T47D (cell line): ENCODE measurements around the gene TACR2.

Experiments
- DNase-seq, 2 experiments: peaks; one replicate each; pipeline versions ENCODE4 v3.0.0 to v3.0.0-alpha.2; 2011 to 2012; ENCODE audit warnings: low read depth in 1 of 2, low spot score in 1 of 2
- JUND ChIP-seq: IDR thresholded peaks from 2 replicates; pipeline ENCODE4 v1.6.1; 2012; ENCODE audit warnings: low read depth
- in situ Hi-C: cut with HindIII; loops from 2 replicates; pipeline ENCODE4 v1.10.0; 2016; ENCODE audit warnings: low sequenced_read_pairs, low pct_unique_long_range_greater_than_20kb

The TACR2 gene

DNA sequence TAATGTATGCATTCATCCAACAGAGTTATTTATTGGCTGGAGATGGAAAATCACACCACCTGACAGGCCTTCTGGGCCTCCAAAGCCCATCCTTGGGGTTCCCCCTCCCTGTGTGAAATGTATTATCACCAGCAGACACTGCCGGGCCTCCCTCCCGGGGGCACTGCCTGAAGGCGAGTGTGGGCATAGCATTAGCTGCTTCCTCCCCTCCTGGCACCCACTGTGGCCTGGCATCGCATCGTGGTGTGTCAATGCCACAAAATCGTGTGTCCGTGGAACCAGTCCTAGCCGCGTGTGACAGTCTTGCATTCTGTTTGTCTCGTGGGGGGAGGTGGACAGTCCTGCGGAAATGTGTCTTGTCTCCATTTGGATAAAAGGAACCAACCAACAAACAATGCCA is 15.3 kb downstream of the TACR2 start:
- DNase-seq: no peak
- in situ Hi-C loops: no loop called here
- no peak for TF ChIP-seq JUND

DNA sequence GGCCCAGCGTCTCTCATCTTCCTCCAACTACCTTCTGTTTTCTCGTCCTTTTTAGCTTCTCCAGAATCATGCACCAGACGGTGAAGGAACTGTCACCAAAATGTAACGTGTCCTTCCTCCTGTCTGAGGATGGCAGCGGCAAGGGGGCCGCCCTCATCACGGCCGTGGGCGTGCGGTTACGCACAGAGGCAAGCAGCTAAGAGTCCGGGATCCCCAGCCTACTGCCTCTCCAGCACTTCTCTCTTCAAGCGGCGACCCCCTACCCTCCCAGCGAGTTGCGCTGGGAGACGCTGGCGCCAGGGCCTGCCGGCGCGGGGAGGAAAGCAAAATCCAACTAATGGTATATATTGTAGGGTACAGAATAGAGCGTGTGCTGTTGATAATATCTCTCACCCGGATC is 15.8 kb downstream of the TACR2 start:
- no peak for TF ChIP-seq JUND
- in situ Hi-C loops: no loop called here
- DNase-seq: no peak

DNA sequence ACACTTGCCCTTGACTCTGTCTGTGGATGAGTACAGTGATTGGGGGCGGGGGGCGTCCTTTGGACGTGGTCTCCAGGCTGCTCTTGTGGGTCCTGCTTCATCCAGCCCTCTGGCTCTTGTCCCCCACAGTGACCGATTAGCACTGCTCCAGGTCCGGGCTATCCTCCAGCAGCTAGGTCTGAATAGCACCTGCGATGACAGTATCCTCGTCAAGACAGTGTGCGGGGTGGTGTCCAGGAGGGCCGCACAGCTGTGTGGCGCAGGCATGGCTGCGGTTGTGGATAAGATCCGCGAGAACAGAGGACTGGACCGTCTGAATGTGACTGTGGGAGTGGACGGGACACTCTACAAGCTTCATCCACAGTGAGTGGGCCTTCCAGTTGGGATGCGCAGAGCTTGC is 18.3 kb downstream of the TACR2 start:
- no peak for TF ChIP-seq JUND
- DNase-seq: no peak
- in situ Hi-C loops: no loop called here

DNA sequence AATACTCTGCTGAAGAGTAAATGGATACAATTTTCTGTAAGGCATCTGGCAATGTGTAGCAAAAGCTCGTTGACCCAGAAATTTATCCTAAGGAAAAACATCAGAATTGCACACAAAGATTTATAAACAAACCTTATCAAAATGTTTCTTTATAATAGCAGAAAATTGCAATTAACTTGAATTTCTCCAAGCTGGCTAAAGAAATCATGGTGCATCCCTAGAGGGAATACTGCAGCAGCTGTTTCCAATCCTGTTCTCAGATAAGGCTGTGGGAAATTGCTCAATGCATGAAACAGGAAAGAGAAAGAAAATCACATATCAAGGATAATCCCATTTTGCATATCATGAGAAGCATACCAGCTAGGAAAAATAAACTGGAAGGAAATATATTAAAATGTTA is 18.7 kb downstream of the TACR2 start:
- DNase-seq: no peak
- in situ Hi-C loops: no loop called here
- no peak for TF ChIP-seq JUND

DNA sequence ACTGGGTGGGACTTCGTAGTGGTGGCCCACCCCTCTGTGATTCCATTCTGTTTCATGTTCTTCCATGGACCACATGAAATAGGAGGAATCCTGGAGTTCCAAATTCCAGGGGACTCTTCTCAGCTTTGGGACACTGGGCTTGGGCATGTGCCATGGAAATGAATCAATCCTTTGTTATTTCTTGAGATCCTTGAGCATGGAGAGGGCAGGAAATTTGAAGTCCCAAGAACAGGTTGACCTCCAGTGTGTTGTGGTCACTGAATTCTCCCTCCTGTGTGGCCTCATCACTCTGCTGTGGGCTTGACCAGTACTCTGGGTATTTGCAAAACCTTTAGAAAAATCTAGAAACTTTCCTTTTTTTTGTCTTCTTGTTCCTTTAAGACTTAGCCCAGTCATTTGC is 22.7 kb downstream of the TACR2 start:
- in situ Hi-C loops: no loop called here
- no peak for DNase-seq
- TF ChIP-seq JUND: no peak

DNA sequence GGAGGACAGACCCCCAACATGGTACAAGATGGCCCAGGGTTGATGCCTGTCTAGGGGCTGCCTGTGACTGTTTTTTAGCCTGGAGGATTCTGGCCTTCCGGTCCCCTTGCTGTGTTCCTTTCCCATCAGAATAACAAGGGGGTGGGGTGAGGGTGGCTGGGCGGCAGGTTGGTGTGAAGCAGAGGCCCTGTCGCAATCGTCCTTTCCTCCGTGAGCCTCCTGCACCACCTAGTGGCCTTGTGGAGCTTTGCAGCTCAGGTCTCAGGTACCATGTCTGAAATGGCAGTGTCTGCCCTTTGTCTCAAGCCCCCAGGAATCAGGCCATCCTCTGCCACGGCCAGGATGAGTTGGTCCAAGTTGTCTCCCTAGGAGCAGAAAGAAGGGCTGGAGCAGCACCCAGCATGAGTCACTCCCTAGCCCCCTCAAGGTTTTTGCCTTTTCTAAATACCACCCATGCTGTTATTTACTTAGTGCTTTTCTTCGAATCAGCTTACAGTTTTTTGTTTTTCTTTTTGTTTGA is 24.2 kb downstream of the TACR2 start:
- no peak for TF ChIP-seq JUND
- DNase-seq: peak; percentile 48 to 86
- in situ Hi-C loops: no loop called here

DNA sequence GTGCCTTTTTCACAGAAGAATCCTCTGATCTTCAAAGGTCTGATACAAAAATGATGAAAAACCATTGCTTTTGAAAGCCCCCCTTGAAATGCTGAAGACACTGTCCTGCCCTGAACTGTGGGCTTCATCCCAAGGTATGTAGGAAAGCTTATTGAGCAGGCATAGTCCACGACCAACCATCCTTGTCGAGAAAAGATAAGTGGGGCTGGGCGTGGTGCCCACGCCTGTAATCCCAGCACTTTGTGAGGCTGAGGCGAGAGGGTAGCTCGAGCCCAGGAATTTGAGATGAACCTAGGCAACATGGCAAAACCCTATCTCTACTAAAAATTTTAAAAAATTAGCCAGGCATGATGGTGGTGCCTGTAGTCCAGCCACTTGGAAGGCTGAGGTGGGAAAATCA is 25.6 kb downstream of the TACR2 start:
- TF ChIP-seq JUND: no peak
- in situ Hi-C loops: no loop called here
- DNase-seq: no peak

DNA sequence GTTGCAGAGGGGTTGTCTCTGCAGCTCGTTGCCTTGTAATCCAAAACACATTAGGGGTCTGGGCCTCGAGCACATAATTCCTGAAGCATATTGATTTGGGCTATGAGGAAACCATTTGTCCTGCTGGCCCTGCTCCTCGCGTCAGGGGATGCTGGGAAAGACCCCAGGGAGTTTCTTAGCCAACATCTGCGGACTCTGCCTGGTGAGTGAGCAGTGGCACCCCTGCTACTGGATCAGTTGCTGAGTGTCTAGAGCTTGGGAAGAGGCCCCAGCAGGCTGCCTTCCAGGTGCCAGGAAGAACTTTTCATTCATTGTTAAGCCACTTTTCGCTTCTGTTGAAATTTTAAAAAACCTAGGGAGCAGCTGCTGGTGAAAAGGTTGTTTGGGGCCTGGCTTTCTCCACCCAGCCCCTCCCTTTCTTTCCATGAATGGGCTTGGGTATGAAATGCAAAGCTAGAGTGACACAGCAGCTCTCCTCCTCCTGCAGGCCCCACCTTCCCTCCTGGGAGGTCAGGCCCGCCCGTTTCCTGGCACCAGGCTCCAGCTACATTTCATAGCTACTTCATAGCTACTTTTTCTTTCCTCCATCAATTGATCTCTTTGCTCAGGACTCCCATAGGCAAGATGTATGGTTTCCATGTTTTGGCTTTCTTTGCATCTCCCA is 26.8 kb downstream of the TACR2 start:
- peak; percentile 36 to 52 for DNase-seq
- in situ Hi-C loops: no loop called here
- TF ChIP-seq JUND: no peak

DNA sequence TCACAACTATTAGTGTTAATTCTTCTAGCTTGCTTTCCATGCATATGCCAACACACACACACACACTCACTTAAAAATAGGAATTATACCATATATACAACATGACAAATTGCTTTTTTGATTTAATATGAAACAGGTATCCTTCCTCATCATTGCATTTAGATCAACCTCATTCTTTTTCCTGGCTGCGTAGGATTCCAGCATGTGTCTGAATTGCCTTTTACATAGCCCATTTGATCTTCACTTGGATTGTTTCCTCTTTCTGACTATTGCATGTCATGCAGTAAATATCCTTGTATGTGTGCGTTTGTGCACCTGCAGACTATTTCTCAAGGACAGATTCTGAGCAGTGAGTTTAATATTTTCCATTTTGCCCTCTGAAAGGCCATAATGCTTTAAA is 28.2 kb downstream of the TACR2 start:
- DNase-seq: no peak
- in situ Hi-C loops: no loop called here
- no peak for TF ChIP-seq JUND

DNA sequence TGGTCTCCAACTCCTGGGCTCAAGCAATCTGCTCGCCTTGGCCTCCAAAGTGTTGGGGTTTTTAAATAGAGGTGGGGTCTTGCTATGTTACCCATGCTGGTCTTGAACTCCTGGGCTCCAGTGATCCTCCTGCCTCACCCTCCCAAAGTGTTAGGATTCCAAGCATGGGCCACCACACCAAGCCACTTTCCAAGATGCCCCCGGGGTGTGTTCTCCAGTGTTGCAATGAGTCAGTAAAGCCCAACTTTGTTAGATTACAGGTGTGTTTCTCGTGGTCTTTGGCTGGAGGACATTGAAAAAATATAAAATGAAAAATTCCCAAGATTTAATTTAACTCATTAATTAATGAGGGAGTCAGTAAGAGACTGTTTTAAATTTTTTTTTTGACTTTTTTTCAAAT is 29.2 kb downstream of the TACR2 start:
- peak in 1 of 2 experiments; percentile 42 for DNase-seq
- no peak for TF ChIP-seq JUND
- in situ Hi-C loops: no loop called here

DNA sequence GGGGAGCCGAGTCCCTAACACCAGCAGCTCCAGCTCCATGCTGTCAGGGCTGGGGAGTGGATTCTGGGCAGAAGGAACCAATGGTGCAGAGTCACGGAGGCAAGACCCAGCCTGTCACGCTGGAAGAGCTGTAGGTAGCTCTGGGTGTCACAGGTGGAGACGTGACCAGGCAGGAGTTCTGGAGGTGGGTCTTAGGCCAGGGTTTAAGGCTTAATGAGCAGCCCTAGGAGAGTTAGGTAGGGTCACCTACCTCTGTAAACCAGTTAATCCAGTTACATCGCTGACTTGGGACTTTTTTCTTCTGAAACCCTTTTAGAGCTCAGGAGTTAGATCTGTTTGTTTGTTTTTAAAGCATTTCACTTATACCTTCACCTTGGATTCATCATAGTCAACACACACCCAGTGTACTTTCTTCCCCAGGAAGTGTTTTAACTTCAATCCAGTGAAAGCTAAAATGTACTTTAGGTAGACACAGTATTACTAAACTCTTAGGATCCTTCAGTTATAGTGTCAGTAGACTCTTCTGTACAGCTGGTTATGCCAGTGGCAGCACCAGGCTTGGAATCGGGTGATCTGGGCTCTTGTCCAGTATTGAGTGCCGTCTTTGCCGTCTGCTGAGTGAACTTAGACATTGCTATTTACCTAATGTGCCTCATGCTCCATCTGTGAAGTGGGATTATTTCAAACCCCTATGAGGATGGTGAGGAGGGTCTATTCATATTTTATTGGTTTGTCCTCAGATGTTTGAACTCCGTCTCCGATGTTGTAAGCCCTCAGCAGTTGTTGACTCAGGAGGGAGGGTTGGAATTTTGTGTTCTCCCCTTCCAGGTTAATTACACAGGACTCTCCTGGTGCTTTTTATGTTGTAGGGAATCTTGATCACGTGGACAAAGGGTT is 31.0 kb downstream of the TACR2 start:
- DNase-seq: peak in 1 of 2 experiments; percentile 86
- no peak for TF ChIP-seq JUND
- in situ Hi-C loops: no loop called here

DNA sequence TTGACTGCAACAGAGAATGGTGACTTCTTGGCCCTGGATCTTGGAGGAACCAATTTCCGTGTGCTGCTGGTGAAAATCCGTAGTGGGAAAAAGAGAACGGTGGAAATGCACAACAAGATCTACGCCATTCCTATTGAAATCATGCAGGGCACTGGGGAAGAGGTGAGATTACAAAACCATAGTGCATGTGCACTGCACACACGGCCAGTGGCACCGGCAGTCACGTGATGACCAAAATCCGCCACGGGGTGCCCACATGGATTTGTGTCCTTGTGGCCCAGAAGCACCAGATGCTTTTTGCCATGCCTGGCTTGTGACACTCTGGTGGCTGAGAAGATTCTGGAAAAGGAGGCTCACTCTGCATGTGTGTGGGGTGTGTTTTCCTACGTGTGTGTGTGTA is 32.4 kb downstream of the TACR2 start:
- TF ChIP-seq JUND: no peak
- DNase-seq: no peak
- in situ Hi-C loops: no loop called here

DNA sequence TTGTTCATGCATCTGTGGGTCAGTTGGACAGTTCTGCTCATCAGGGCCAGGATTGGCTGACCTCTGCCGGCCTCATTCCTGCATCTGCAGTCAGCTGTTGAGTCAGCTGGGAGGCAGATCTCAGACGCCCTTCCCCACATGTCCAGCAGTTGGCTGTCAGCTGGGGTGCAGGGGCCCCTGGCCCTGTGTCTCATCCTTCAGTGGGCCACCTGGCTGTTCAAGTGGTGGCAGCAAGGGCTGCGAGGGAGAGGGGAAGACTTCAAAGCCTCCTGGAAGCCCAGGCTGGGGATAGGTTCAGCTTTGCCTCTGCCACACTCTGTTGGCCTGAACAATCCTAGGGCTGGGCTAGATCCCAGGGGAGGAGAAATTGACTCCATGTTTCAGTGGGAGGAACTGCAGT is 33.2 kb downstream of the TACR2 start:
- no peak for DNase-seq
- in situ Hi-C loops: no loop called here
- TF ChIP-seq JUND: no peak
